ENCODE results near the gene SERPINA3.

Gene SERPINA3

DNA sequence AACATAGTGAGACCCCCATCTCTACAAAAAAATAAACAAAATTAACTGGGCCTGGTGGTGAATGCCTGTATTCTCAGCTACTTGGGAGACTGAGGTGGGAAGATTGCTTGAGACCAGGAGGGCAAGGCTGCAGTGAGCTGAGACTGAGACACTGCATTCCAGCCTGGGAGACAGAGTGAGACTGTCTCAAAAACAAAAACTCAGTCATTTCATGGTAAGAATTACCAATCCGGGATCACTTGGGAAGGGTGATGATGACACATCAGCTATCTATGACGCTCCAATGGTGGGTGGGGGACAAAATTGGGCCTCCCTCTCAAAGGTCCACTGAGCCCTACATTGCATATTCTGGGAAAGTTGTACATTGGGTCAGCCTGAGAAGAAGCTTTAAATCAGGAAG is 47.7 kb downstream of the SERPINA3 start:
- DNase-seq, result no peak

DNA sequence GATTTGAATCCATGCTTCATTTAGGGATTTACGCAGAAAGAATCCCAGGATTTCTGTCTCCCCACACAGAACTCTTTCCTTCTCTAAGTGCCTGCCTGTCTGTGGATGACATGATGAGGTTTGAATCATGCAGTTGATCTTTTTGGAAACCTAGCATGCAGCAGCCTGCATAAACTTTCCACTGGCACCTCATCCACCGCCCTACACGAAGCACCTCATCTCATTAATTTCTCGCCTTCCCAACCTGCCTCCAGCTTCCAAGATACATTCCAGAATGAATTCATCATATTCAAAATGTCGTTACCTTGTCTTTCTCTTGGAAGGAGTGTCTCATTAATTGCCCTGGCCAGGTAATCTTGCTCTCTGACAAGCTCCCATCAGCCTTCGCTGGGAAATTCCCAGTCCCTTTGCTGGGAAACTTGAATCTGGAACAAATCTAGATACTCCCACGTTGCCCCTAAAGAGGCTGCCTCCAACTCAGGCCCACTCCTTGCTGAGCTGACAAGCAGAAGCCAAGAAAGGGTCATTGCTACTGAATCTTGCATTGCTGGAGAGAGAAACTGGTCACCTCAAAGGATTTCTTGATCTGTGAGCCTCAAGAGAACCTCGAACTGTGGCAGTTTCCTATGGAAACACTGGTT is 48.2 kb downstream of the SERPINA3 start:
- no peak for DNase-seq

DNA sequence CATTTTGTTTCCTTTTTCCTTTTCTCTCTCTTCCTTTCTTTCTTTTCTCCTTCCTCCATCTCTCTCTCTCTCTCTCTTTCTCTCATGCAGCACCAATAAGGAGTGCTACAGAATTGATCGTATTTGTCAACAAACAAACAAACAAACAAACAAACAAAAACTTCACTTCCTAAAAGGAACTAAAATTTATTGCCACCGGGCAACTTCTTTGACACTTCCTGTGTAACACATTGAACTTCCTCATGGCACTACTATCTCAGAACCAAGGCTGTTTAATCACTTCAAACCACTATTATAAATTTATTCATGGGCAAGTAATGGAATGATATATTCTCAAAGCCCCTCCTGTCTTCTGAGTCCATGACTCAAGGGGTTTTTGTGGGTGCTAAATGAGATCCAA is 51.3 kb downstream of the SERPINA3 start:
- no peak for DNase-seq

DNA sequence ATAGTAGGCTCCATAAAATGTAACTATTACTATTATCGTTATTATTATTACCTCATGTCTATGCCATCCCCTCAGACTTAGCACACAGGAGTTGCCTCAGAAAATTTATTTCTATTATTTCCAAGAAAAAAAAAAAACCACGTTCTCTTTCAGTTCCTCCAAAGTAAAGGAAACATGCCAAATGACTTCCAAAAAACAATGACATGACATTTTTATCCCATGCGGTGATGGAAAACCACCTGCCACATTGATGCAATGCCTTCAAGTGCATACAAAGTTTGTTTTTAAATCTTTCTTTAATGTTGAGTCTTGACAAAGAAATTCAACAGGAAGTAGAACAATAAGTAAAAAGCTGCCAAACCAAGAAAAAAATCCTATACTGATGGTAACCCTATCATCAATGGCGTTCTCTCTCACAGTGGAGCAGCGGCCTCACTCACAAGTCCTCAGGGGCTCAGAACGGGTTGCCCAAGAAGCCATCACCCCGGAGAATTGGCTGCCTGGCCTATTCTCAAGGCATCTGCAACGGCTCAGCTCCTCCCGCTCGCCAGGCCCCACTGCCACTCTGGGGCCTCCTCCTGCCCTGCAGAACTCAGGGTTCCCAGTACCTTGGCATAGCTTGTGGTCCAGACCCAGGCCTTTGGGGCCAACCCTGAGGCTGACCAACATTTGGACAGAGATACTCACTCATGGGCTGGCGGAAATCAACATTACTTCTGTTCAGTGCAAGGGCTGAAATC is 51.9 kb downstream of the SERPINA3 start:
- DNase-seq, result no peak

DNA sequence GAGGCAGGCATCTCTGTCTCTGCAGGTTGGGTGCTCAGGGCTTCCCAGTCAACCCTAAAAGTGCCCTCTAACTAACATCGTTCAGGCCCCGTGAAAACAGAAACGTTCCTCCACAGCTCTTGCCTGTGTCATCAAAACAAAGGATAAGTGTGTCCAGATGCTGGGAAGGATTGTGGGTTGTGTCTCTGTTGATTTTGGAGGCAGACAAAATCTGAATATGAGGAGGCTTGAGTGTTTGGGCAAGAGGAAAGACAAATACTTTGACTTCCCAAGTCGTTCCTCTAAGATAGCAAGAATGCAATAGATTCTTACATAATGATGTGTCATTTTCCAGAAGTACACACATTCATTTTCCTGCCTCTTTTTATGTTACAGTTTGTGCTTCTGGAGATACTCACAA is 52.9 kb downstream of the SERPINA3 start:
- DNase-seq, result no peak

DNA sequence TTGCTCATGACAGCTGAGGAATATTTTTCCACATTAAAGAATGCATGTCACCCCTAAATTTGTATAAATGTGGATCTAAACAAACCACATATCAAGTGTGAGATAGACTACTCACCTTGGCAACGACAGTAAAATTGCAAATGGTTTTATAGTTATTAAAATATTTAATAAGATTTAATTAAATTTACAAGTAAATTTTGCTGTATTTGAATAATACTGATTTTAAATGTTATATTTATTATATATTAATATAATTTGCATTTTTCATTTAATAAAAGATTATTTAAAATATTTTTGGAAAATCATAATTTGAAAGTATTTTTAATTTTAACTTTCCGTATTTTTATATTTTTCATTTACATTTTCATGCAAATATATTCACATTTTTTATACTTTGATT is 53.4 kb downstream of the SERPINA3 start:
- DNase-seq, result no peak

DNA sequence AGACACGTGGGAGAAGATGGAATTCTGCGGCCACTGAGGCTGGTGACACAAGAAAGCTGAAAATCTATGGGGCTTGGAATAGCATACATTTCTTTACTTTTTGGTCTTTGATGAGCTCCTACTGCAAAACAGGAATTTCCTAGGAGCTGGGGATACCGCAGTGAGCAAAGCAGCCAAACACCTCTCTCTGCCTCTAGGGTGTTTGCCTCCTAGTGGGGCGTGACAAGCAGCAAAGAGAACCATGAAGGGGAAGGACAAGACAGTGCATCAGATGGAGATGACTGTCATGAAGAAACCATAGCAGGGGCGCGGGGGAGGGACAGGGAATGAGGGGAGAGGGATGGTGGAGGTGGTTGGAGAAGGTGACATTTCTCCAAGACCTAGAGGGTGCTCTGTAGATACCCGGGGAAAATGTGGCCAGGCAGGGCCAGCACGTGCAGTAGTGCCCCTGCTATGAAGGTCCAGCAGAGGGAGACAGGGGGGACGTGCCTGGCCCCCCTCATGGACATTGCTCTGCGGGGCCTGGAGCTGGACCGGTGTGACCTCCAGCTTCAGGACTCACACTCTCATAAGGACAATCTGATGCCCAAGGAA is 58.6 kb downstream of the SERPINA3 start:
- no peak for DNase-seq

DNA sequence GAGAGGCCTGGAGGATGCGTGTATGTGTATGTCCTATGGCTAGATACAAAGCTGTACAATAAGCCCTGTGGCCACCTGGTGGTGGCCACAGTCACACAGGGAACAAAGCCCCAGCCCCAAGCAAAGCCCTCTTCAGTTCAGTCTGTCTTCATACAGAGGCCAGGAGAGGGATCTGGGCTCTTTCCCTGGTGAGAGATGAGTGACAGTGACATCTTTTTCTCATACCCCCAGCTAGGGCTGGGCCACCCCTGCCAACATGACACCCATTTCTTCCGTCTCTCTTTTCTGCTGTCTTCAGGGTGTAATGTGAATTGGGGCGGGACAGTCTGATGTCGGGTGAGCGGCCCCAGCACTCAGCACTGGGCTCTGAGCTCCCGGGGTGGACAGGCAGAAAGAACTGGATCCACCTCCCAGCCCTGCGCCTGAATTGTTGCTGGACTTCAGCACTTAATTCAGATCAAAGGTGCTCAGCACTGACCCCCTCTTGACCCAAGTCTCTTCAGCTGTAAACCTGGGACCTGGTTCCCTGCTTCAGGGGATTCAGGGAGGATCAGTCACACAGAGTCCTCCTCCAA is 59.8 kb downstream of the SERPINA3 start:
- DNase-seq, result no peak

DNA sequence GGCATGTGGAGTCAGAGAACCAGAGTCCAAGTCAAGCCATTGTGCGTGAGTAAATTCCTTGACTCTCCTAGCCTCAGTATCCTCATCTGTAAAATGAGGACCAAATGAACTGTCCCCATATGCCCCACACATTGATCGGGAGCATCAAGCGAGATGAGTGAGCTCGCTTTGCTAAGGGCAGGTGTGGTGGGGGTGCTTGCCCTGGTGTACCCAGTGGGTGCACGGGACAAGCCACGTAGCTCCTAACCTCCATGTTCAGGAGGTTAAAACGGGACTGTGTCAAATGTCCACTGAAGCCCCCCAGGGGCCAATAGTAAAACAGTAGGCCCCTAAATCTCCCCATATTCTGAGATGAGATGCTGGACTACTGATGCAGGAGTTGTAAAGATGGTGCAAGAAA is 60.9 kb downstream of the SERPINA3 start:
- no peak for DNase-seq
